GM23338 (cell line): ENCODE data around the gene MRPS15. TPM values are rescaled to one million over a fixed set of nuclear protein-coding genes. Genes with fewer than 3 reads are reported as not detected.

Experiments
- ATAC-seq: fragments of 200-7000 bp; cut with Tn5 transposase; 3 replicates; pipeline ENCODE4 v1.9.1; 2020
- DNase-seq: peaks from one replicate; pipeline ENCODE4 v3.0.0-alpha.2; 2015; ENCODE audit warnings: low spot score
- H2AFZ ChIP-seq: fragments of 200-600 bp; sonication (generic); 2 replicates; pipeline ENCODE4 v1.8.0; 2016; ENCODE audit warnings: antibody characterized with exemption, mild to moderate bottlenecking, moderate library complexity
- H3F3A ChIP-seq: fragments of 200-600 bp; sonication (generic); replicated peaks from 2 replicates; pipeline ENCODE4 v1.8.0; 2017; ENCODE audit warnings: antibody characterized with exemption, mixed run types, low read depth
- H3K27ac ChIP-seq: fragments of 200-600 bp; sonication (generic); 2 replicates; pipeline ENCODE4 v1.6.1; 2016; ENCODE audit warnings: low read depth
- H3K27me3 ChIP-seq: fragments of 200-600 bp; sonication (generic); 2 replicates; pipeline ENCODE4 v1.8.0; 2016; ENCODE audit warnings: mild to moderate bottlenecking, mixed run types, moderate library complexity; ENCODE audit not compliant: insufficient read depth
- H3K36me3 ChIP-seq: fragments of 200-600 bp; sonication (generic); 2 replicates; pipeline ENCODE4 v1.8.0; 2016; ENCODE audit warnings: mild to moderate bottlenecking; ENCODE audit not compliant: insufficient read depth
- H3K4me1 ChIP-seq: fragments of 200-600 bp; sonication (generic); 2 replicates; pipeline ENCODE4 v1.8.0; 2016; ENCODE audit warnings: mild to moderate bottlenecking, moderate library complexity; ENCODE audit not compliant: insufficient read depth
- H3K4me2 ChIP-seq: fragments of 200-600 bp; sonication (generic); 2 replicates; pipeline ENCODE4 v1.7.1; 2017; ENCODE audit warnings: mixed run types
- H3K4me3 ChIP-seq: fragments of 200-600 bp; sonication (generic); 2 replicates; pipeline ENCODE4 v1.6.1; 2016; ENCODE audit warnings: mixed run types
- H3K79me2 ChIP-seq: fragments of 200-600 bp; sonication (generic); replicated peaks from 2 replicates; pipeline ENCODE4 v1.8.0; 2017; ENCODE audit warnings: mild to moderate bottlenecking; ENCODE audit not compliant: insufficient read depth
- H3K9me2 ChIP-seq: fragments of 200-600 bp; sonication (generic); 2 replicates; pipeline ENCODE4 v1.8.0; 2017; ENCODE audit not compliant: insufficient read depth
- H4K20me1 ChIP-seq: fragments of 200-600 bp; sonication (generic); replicated peaks from 2 replicates; pipeline ENCODE4 v1.8.0; 2017; ENCODE audit warnings: mild to moderate bottlenecking; ENCODE audit not compliant: insufficient read depth
- H3K27ac Mint-ChIP-seq: 2 replicates; pipeline ENCODE4 v1.8.0; 2020; ENCODE audit warnings: inconsistent platforms, mild to moderate bottlenecking, moderate library complexity, mixed read lengths
- H3K27me3 Mint-ChIP-seq: 3 replicates; pipeline ENCODE4 v1.8.0; 2022; ENCODE audit warnings: low read depth, mild to moderate bottlenecking, moderate library complexity, mixed read lengths, inconsistent platforms; ENCODE audit not compliant: insufficient read depth, poor library complexity
- H3K36me3 Mint-ChIP-seq: 3 replicates; pipeline ENCODE4 v1.8.0; 2021; ENCODE audit warnings: low read depth, mild to moderate bottlenecking, inconsistent platforms, moderate library complexity, mixed read lengths
- H3K4me1 Mint-ChIP-seq: 3 replicates; pipeline ENCODE4 v1.8.0; 2020; ENCODE audit warnings: mild to moderate bottlenecking, inconsistent platforms, mixed read lengths
- H3K4me3 Mint-ChIP-seq: 3 replicates; pipeline ENCODE4 v1.8.0; 2021; ENCODE audit warnings: moderate library complexity, mild to moderate bottlenecking, inconsistent platforms, mixed read lengths
- H3K9me3 Mint-ChIP-seq: 3 replicates; pipeline ENCODE4 v1.8.0; 2020; ENCODE audit warnings: moderate library complexity, mild to moderate bottlenecking, inconsistent platforms, mixed read lengths
- CREB1 ChIP-seq: fragments of 250-450 bp; sonication (Bioruptor Pico); IDR thresholded peaks from 2 replicates; pipeline ENCODE4 v1.5.0; 2020; ENCODE audit warnings: low read depth, mild to moderate bottlenecking, moderate library complexity
- CTCF ChIP-seq, 2 experiments: fragments of 200-600 bp in 1 of 2; sonication (generic) in 1 of 2; conservative IDR thresholded peaks; 2 replicates each; pipeline versions ENCODE4 v1.5.1 to v1.6.1; 2016 to 2017; ENCODE audit warnings: antibody characterized with exemption in 2 of 2, low read depth in 2 of 2, mild to moderate bottlenecking in 2 of 2, moderate library complexity in 1 of 2
- EZH2 ChIP-seq: fragments of 200-600 bp; sonication (generic); IDR thresholded peaks from one replicate; pipeline ENCODE4 v1.8.0; 2017; ENCODE audit warnings: antibody characterized with exemption, mild to moderate bottlenecking, low read depth; ENCODE audit not compliant: unreplicated experiment
- EZH2phosphoT487 ChIP-seq: fragments of 200-600 bp; sonication (generic); IDR thresholded peaks from one replicate; pipeline ENCODE4 v1.8.1; 2018; ENCODE audit warnings: antibody characterized with exemption; ENCODE audit not compliant: unreplicated experiment
- JUNB ChIP-seq: IDR thresholded peaks from one replicate; pipeline ENCODE4 v1.6.1; 2016; ENCODE audit warnings: antibody characterized with exemption; ENCODE audit not compliant: unreplicated experiment
- NANOG ChIP-seq: IDR thresholded peaks from 2 replicates; pipeline ENCODE4 v1.6.1; 2016; ENCODE audit warnings: antibody characterized with exemption, borderline replicate concordance
- POLR2AphosphoS5 ChIP-seq: IDR thresholded peaks from 2 replicates; pipeline ENCODE4 v1.6.1; 2016; ENCODE audit warnings: antibody characterized with exemption, low read depth
- STAT1 ChIP-seq: IDR thresholded peaks from one replicate; pipeline ENCODE4 v1.6.1; 2016; ENCODE audit warnings: antibody characterized with exemption; ENCODE audit not compliant: unreplicated experiment
- ZNF331 ChIP-seq: fragments of 250-450 bp; sonication (Bioruptor Pico); IDR thresholded peaks from 2 replicates; pipeline ENCODE4 v1.5.0; 2020; ENCODE audit warnings: low read depth, mild to moderate bottlenecking, moderate library complexity
- polyA plus RNA-seq: library from polyadenylated mRNA; unstranded; fragments of >200 nt; fragmentation: Nextera tagmentation; extraction: Ambion mirVana; gene quantifications from 2 replicates; pipeline ENCODE4 v1.2.1, GENCODE V29; 2016
- total RNA-seq: library from RNA; depleted of rRNA; stranded (reverse); fragments of >200 nt; shearing (Covaris generic); gene quantifications from 2 replicates; pipeline ENCODE4 v1.2.3, GENCODE V29; 2014
- TF ChIP-seq, protein P1 (sequence below): IDR thresholded peaks from 2 replicates; pipeline ENCODE4 v1.6.1; 2016; ENCODE audit warnings: antibody characterized with exemption
- TF ChIP-seq, protein P2 (sequence below): IDR thresholded peaks from one replicate; pipeline ENCODE4 v1.6.1; 2018; ENCODE audit warnings: antibody characterized with exemption; ENCODE audit not compliant: unreplicated experiment
- TF ChIP-seq, protein P3 (sequence below): fragments of 250-450 bp; sonication (Bioruptor Pico); IDR thresholded peaks from 2 replicates; pipeline ENCODE4 v1.5.0; 2020; ENCODE audit warnings: mild to moderate bottlenecking, moderate library complexity

Gene MRPS15
- total and polyA plus RNA-seq, 2 experiments from 2014 or later: 105 to 311 TPM

GRCh38 chr1:36503159-36503558 is 39.0 kb upstream of the MRPS15 start:
- TF ChIP-seq, protein P1, sequence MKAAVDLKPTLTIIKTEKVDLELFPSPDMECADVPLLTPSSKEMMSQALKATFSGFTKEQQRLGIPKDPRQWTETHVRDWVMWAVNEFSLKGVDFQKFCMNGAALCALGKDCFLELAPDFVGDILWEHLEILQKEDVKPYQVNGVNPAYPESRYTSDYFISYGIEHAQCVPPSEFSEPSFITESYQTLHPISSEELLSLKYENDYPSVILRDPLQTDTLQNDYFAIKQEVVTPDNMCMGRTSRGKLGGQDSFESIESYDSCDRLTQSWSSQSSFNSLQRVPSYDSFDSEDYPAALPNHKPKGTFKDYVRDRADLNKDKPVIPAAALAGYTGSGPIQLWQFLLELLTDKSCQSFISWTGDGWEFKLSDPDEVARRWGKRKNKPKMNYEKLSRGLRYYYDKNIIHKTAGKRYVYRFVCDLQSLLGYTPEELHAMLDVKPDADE: no peak
- TF ChIP-seq CTCF (conservative IDR thresholded peaks at IDR 0.05; ENCODE audit: low read depth in 2 of 2): no peak
- no peak for TF ChIP-seq ZNF331 (CRISPR knock-in tag)
- no peak for TF ChIP-seq CREB1
- no peak for TF ChIP-seq STAT1
- TF ChIP-seq NANOG: no peak
- TF ChIP-seq, protein P2, sequence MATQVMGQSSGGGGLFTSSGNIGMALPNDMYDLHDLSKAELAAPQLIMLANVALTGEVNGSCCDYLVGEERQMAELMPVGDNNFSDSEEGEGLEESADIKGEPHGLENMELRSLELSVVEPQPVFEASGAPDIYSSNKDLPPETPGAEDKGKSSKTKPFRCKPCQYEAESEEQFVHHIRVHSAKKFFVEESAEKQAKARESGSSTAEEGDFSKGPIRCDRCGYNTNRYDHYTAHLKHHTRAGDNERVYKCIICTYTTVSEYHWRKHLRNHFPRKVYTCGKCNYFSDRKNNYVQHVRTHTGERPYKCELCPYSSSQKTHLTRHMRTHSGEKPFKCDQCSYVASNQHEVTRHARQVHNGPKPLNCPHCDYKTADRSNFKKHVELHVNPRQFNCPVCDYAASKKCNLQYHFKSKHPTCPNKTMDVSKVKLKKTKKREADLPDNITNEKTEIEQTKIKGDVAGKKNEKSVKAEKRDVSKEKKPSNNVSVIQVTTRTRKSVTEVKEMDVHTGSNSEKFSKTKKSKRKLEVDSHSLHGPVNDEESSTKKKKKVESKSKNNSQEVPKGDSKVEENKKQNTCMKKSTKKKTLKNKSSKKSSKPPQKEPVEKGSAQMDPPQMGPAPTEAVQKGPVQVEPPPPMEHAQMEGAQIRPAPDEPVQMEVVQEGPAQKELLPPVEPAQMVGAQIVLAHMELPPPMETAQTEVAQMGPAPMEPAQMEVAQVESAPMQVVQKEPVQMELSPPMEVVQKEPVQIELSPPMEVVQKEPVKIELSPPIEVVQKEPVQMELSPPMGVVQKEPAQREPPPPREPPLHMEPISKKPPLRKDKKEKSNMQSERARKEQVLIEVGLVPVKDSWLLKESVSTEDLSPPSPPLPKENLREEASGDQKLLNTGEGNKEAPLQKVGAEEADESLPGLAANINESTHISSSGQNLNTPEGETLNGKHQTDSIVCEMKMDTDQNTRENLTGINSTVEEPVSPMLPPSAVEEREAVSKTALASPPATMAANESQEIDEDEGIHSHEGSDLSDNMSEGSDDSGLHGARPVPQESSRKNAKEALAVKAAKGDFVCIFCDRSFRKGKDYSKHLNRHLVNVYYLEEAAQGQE: no peak
- no peak for TF ChIP-seq EZH2phosphoT487
- TF ChIP-seq EZH2: no peak
- no peak for TF ChIP-seq POLR2AphosphoS5
- TF ChIP-seq, protein P3, sequence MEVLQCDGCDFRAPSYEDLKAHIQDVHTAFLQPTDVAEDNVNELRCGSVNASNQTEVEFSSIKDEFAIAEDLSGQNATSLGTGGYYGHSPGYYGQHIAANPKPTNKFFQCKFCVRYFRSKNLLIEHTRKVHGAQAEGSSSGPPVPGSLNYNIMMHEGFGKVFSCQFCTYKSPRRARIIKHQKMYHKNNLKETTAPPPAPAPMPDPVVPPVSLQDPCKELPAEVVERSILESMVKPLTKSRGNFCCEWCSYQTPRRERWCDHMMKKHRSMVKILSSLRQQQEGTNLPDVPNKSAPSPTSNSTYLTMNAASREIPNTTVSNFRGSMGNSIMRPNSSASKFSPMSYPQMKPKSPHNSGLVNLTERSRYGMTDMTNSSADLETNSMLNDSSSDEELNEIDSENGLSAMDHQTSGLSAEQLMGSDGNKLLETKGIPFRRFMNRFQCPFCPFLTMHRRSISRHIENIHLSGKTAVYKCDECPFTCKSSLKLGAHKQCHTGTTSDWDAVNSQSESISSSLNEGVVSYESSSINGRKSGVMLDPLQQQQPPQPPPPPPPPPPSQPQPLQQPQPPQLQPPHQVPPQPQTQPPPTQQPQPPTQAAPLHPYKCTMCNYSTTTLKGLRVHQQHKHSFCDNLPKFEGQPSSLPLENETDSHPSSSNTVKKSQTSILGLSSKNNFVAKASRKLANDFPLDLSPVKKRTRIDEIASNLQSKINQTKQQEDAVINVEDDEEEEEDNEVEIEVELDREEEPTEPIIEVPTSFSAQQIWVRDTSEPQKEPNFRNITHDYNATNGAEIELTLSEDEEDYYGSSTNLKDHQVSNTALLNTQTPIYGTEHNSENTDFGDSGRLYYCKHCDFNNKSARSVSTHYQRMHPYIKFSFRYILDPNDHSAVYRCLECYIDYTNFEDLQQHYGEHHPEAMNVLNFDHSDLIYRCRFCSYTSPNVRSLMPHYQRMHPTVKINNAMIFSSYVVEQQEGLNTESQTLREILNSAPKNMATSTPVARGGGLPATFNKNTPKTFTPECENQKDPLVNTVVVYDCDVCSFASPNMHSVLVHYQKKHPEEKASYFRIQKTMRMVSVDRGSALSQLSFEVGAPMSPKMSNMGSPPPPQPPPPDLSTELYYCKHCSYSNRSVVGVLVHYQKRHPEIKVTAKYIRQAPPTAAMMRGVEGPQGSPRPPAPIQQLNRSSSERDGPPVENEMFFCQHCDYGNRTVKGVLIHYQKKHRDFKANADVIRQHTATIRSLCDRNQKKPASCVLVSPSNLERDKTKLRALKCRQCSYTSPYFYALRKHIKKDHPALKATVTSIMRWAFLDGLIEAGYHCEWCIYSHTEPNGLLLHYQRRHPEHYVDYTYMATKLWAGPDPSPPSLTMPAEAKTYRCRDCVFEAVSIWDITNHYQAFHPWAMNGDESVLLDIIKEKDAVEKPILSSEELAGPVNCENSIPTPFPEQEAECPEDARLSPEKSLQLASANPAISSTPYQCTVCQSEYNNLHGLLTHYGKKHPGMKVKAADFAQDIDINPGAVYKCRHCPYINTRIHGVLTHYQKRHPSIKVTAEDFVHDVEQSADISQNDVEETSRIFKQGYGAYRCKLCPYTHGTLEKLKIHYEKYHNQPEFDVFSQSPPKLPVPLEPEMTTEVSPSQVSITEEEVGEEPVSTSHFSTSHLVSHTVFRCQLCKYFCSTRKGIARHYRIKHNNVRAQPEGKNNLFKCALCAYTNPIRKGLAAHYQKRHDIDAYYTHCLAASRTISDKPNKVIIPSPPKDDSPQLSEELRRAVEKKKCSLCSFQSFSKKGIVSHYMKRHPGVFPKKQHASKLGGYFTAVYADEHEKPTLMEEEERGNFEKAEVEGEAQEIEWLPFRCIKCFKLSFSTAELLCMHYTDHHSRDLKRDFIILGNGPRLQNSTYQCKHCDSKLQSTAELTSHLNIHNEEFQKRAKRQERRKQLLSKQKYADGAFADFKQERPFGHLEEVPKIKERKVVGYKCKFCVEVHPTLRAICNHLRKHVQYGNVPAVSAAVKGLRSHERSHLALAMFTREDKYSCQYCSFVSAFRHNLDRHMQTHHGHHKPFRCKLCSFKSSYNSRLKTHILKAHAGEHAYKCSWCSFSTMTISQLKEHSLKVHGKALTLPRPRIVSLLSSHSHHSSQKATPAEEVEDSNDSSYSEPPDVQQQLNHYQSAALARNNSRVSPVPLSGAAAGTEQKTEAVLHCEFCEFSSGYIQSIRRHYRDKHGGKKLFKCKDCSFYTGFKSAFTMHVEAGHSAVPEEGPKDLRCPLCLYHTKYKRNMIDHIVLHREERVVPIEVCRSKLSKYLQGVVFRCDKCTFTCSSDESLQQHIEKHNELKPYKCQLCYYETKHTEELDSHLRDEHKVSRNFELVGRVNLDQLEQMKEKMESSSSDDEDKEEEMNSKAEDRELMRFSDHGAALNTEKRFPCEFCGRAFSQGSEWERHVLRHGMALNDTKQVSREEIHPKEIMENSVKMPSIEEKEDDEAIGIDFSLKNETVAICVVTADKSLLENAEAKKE: no peak
- TF ChIP-seq JUNB: no peak
- Histone ChIP-seq H3K79me2 (no peaks in the 10 kb centered on the region), H3K27me3 (peaks cover 2% of the 10 kb centered on the region; the same call in 1 of the 2 replicates), H3K4me2 (no peak overlapping the region), H3F3A (no peaks in the 10 kb centered on the region), H3K4me1 (no peaks in the 10 kb centered on the region), H3K4me3 (no peak overlapping the region), H3K9me2 (no peaks in the 10 kb centered on the region), H3K36me3 (no peaks in the 10 kb centered on the region), H3K27ac (no peak overlapping the region), H2AFZ (no peak overlapping the region), H4K20me1 (no peaks in the 10 kb centered on the region)
- Mint-ChIP-seq H3K27me3 (peaks cover 4% of the 10 kb centered on the region), H3K36me3 (no peaks in the 10 kb centered on the region), H3K9me3 (no peaks in the 10 kb centered on the region), H3K4me1 (peaks cover 2% of the 10 kb centered on the region; the same call in 2 of the 3 replicates), H3K27ac (no peak overlapping the region), H3K4me3 (no peak overlapping the region)
- ATAC-seq (no peak), DNase-seq (no peak)
